ENCODE results near the gene ZNF778.
"Not testable (repeated sequence)": the region's sequence is repeated elsewhere in the genome, so short reads cannot be mapped to it uniquely, and the experiment has no call there.

Gene ZNF778

GRCh38 chr16:89257281-89257731, 39.8 kb downstream of the ZNF778 start:
- Histone ChIP-seq H3K4me3 (ENCODE audit: low read depth in 1 of 2, low read length in 2 of 2) (peak overlapping the region; percentile 13 to 32), H3K27ac (ENCODE audit: low read depth, low read length) (no peak overlapping the region)

DNA sequence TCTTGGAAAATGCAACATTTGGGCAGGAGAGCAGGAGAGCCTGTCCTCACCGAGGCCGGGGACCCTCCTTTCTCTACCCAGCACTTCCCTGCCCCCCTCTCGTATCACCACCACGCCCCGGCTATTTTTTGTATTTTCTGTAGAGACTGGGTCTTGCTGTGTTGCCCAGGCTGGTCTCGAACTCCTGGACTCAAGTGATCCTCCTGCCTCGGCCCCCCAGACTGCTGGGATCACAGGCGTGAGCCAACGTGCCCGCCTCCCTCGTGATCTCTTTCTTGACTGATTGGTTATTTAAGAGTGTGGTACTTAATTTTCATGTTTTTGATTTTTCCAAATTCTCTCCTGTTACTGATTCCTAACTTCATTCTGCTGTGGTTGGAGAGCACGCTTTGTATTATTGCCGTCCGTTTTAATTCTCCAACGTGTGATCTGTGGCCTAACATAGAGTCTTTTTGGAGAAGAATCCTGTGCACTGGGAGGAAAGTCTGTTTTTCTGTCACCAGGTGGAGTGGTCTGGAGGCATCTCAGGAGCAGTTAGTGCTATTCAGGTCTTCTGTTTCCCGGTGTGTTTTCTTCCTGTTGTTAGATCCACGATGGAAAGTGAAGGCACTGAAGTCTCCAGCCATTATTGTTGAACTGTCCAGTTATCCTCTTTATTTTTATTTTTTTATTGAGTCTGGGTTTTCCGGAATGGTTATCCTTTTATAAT, 40.4 kb downstream of the ZNF778 start:
- Histone ChIP-seq H3K4me3 (ENCODE audit: low read depth in 1 of 2, low read length in 2 of 2) (peak overlapping the region in 1 of 2 donors; percentile 32), H3K9me3 (ENCODE audit: low read length) (no peaks in the 10 kb centered on the region), H3K27ac (ENCODE audit: low read depth, low read length) (no peak overlapping the region), H3K9ac (ENCODE audit: low read length) (no peak overlapping the region), H3K4me1 (ENCODE audit: insufficient read depth, low read length) (no peaks in the 10 kb centered on the region), H3K36me3 (ENCODE audit: insufficient read depth, low read length) (no peaks in the 10 kb centered on the region), H3K27me3 (ENCODE audit: control insufficient read depth in 1 of 2, insufficient read depth in 2 of 2, low read length in 2 of 2) (peaks cover 0 to 22% of the 10 kb centered on the region in 2 donors)

More at GRCh38 chr16:89257281-89257731, 39.8 kb downstream of the ZNF778 start:
- H3K9me3 ChIP-seq (ENCODE audit: low read length): no peaks in the 10 kb centered on the region
- no peaks in the 10 kb centered on the region for H3K4me1 ChIP-seq (ENCODE audit: insufficient read depth, low read length)
- peaks cover 0 to 22% of the 10 kb centered on the region in 2 donors for H3K27me3 ChIP-seq (ENCODE audit: control insufficient read depth in 1 of 2, insufficient read depth in 2 of 2, low read length in 2 of 2)
- no peak overlapping the region for H3K9ac ChIP-seq (ENCODE audit: low read length)
- no peaks in the 10 kb centered on the region for H3K36me3 ChIP-seq (ENCODE audit: insufficient read depth, low read length)

- H3K27ac ChIP-seq (ENCODE audit: low read depth, low read length); H3K36me3 ChIP-seq (ENCODE audit: insufficient read depth, low read length); H3K4me1 ChIP-seq (ENCODE audit: insufficient read depth, low read length); H3K9me3 ChIP-seq (ENCODE audit: low read length); H3K4me3 ChIP-seq (ENCODE audit: low read depth in 1 of 2, low read length in 2 of 2); H3K9ac ChIP-seq (ENCODE audit: low read length): not testable (repeated sequence)
- H3K27me3 ChIP-seq (ENCODE audit: control insufficient read depth in 1 of 2, insufficient read depth in 2 of 2, low read length in 2 of 2): peaks cover 0 to 22% of the 10 kb centered on the region in 2 donors
Observed at GRCh38 chr16:89259901-89260300, 42.4 kb downstream of the ZNF778 start.

GRCh38 chr16:89261691-89262563, 44.4 kb downstream of the ZNF778 start:
- Histone ChIP-seq H3K4me1 (ENCODE audit: insufficient read depth, low read length) (no peaks in the 10 kb centered on the region), H3K9me3 (ENCODE audit: low read length) (no peaks in the 10 kb centered on the region), H3K36me3 (ENCODE audit: insufficient read depth, low read length) (peaks cover 8% of the 10 kb centered on the region), H3K27ac (ENCODE audit: low read depth, low read length) (no peak overlapping the region), H3K4me3 (ENCODE audit: low read depth in 1 of 2, low read length in 2 of 2) (no peak overlapping the region), H3K9ac (ENCODE audit: low read length) (no peak overlapping the region), H3K27me3 (ENCODE audit: control insufficient read depth in 1 of 2, insufficient read depth in 2 of 2, low read length in 2 of 2) (peaks cover 0 to 13% of the 10 kb centered on the region in 2 donors)

DNA sequence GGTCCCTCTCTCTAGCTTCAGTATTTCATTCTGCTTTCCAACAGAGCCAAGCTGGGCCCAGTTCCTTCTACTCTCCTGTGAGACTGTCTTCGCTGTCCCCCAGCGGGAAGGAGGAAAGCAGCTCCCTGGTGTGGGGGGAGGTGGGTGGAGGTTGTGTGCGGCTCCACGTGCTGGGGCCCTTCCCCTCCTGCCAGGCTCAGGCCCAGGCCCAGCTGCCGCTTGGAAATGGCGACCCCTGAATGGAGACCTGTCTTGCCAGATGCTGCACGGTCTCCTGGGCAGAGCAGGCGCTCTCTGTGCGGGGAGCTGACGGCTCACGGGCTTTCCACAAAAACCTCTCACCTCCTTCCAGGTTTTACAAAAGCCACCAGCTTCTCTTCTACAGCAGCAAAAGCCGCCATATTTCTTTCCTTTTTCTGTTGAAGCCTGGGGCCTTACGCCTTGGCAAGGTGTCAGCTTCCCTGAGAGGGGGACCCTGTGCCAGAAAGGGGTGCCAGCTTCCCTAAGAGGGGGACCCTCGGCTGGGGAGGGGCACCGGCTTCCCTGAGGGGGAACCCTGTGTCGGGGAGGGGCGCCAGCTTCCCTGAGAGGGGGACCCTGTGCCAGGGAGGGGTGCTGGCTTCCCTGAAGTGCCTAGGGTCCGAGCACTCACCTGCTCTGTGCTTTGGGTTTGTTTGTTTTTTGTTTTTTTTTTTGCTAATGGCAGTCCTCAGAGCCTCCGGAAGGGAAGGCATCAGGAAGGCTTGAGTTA, 47.5 kb downstream of the ZNF778 start:
- no peaks in the 10 kb centered on the region for H3K27me3 ChIP-seq (ENCODE audit: control insufficient read depth in 1 of 2, insufficient read depth in 2 of 2, low read length in 2 of 2)
- H3K9me3 ChIP-seq (ENCODE audit: low read length): no peaks in the 10 kb centered on the region
- H3K36me3 ChIP-seq (ENCODE audit: insufficient read depth, low read length): peaks cover 18% of the 10 kb centered on the region

DNA sequence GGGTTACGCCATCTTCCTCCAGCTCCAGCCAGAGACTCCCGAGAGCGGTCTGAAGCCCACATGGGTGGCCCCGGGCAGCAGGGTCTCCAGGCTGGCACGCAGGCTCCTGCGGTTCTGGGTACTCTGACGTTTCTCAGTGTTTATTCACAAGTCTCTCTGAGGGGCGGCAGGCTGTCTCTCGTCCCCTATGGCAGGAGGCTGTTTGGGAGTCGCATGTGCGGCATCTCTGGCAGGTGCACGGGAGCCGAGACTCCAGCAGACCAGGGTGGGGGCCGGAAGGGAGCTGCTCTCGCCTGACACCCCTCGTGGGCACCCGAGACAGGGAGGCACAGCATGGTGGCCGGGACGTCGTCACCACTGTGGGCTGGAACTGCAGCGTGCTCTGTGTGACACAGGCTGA, 48.1 kb downstream of the ZNF778 start:
- Histone ChIP-seq H3K27me3 (ENCODE audit: control insufficient read depth in 1 of 2, insufficient read depth in 2 of 2, low read length in 2 of 2) (no peaks in the 10 kb centered on the region), H3K27ac (ENCODE audit: low read depth, low read length) (no peak overlapping the region), H3K4me3 (ENCODE audit: low read depth in 1 of 2, low read length in 2 of 2) (no peak overlapping the region), H3K9ac (ENCODE audit: low read length) (no peak overlapping the region), H3K9me3 (ENCODE audit: low read length) (no peaks in the 10 kb centered on the region), H3K4me1 (ENCODE audit: insufficient read depth, low read length) (no peaks in the 10 kb centered on the region), H3K36me3 (ENCODE audit: insufficient read depth, low read length) (peaks cover 25% of the 10 kb centered on the region)

More for the DNA sequence above, 47.5 kb downstream of the ZNF778 start:
- Histone ChIP-seq H3K4me1 (ENCODE audit: insufficient read depth, low read length) (no peaks in the 10 kb centered on the region), H3K9ac (ENCODE audit: low read length) (no peak overlapping the region), H3K27ac (ENCODE audit: low read depth, low read length) (no peak overlapping the region), H3K4me3 (ENCODE audit: low read depth in 1 of 2, low read length in 2 of 2) (no peak overlapping the region)

DNA sequence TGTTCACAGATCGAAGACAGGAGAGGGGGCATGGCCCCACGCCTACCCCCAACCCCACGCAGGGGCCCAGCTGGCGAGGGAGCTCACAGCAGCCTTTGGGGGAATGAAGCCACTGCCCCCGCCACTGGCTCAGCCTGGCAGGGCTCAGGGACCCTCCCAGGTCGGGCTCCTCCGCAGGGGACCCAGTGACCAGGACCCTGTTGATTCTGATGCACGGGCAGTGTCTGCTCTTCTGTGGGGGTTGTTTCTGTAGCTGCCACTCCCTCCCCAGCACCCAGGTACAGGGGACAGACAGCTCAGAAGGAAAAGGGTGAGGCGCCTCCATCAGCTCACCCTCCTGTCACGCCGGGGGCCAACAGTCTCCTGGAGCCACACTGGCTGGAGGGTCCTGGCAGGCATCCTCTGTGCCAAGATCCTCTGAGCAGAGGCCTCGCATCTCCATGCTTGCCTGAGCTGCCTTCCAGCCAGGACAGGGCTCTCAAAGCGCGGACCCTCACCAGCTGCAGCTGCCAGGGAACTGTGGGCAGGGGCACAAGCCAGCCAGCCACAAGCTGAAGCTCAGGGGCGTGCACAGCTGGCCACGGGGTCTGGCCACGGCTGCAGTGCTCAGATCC, 49.1 kb downstream of the ZNF778 start:
- Histone ChIP-seq H3K9me3 (ENCODE audit: low read length) (no peaks in the 10 kb centered on the region), H3K4me1 (ENCODE audit: insufficient read depth, low read length) (no peaks in the 10 kb centered on the region), H3K27me3 (ENCODE audit: control insufficient read depth in 1 of 2, insufficient read depth in 2 of 2, low read length in 2 of 2) (no peaks in the 10 kb centered on the region), H3K36me3 (ENCODE audit: insufficient read depth, low read length) (peaks cover 35% of the 10 kb centered on the region), H3K9ac (ENCODE audit: low read length) (no peak overlapping the region), H3K4me3 (ENCODE audit: low read depth in 1 of 2, low read length in 2 of 2) (no peak overlapping the region), H3K27ac (ENCODE audit: low read depth, low read length) (no peak overlapping the region)

GRCh38 chr16:89267746-89268145, 50.2 kb downstream of the ZNF778 start:
- peaks cover 43% of the 10 kb centered on the region for H3K36me3 ChIP-seq (ENCODE audit: insufficient read depth, low read length)

DNA sequence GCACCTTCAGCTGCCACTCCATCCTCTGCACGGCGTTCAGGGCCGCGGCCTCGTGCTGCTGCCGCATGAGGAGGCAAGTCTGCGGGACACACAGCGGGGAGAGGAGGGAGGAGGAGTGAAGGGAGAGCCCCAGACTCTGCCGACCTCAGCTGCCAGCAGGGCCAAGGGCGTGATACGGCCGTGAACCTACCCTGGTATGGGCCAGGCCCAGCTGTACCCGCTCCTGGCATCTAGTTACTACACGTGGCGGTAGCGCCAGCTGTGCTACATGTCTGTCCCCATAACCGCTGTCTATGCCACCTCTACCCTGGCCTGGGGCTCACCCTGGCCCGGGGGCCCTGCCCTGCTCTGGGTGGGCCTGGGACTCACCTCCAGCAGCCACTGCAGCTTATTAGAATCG, 51.1 kb downstream of the ZNF778 start:
- Histone ChIP-seq H3K27ac (ENCODE audit: low read depth, low read length) (no peak overlapping the region), H3K9ac (ENCODE audit: low read length) (no peak overlapping the region), H3K27me3 (ENCODE audit: control insufficient read depth in 1 of 2, insufficient read depth in 2 of 2, low read length in 2 of 2) (no peaks in the 10 kb centered on the region), H3K36me3 (ENCODE audit: insufficient read depth, low read length) (peaks cover 48% of the 10 kb centered on the region), H3K9me3 (ENCODE audit: low read length) (no peaks in the 10 kb centered on the region), H3K4me1 (ENCODE audit: insufficient read depth, low read length) (no peaks in the 10 kb centered on the region), H3K4me3 (ENCODE audit: low read depth in 1 of 2, low read length in 2 of 2) (no peak overlapping the region)

More at GRCh38 chr16:89267746-89268145, 50.2 kb downstream of the ZNF778 start:
- H3K4me3 ChIP-seq (ENCODE audit: low read depth in 1 of 2, low read length in 2 of 2); H3K27me3 ChIP-seq (ENCODE audit: control insufficient read depth in 1 of 2, insufficient read depth in 2 of 2, low read length in 2 of 2); H3K9ac ChIP-seq (ENCODE audit: low read length); H3K4me1 ChIP-seq (ENCODE audit: insufficient read depth, low read length); H3K27ac ChIP-seq (ENCODE audit: low read depth, low read length); H3K9me3 ChIP-seq (ENCODE audit: low read length): not testable (repeated sequence)

GRCh38 chr16:89268987-89269735, 51.7 kb downstream of the ZNF778 start:
- Histone ChIP-seq H3K36me3 (ENCODE audit: insufficient read depth, low read length) (peaks cover 53% of the 10 kb centered on the region), H3K4me3 (ENCODE audit: low read depth in 1 of 2, low read length in 2 of 2) (no peak overlapping the region), H3K9ac (ENCODE audit: low read length) (no peak overlapping the region), H3K4me1 (ENCODE audit: insufficient read depth, low read length) (no peaks in the 10 kb centered on the region), H3K9me3 (ENCODE audit: low read length) (no peaks in the 10 kb centered on the region), H3K27me3 (ENCODE audit: control insufficient read depth in 1 of 2, insufficient read depth in 2 of 2, low read length in 2 of 2) (no peaks in the 10 kb centered on the region), H3K27ac (ENCODE audit: low read depth, low read length) (no peak overlapping the region)

All from muscle layer of colon (tissue), 2 donors.